Chondrocyte (in vitro differentiated cells): ENCODE measurements around the gene ALDH3A2. TPM values are rescaled to one million over a fixed set of nuclear protein-coding genes. Genes with fewer than 3 reads are reported as not detected.

Experiments used
- DNase-seq: peaks from one replicate; pipeline ENCODE4 v3.0.0; 2021; ENCODE audit warnings: mixed read lengths, low spot score
- H3K27ac Mint-ChIP-seq: one replicate; pipeline ENCODE4 v1.8.0; 2021; ENCODE audit warnings: mild to moderate bottlenecking, moderate library complexity, mixed read lengths; ENCODE audit not compliant: unreplicated experiment
- H3K27me3 Mint-ChIP-seq: 2 replicates; pipeline ENCODE4 v1.8.0; 2021; ENCODE audit warnings: low read depth, mixed read lengths
- H3K36me3 Mint-ChIP-seq: 2 replicates; pipeline ENCODE4 v1.8.0; 2021; ENCODE audit warnings: low read depth, mixed read lengths
- H3K4me1 Mint-ChIP-seq: 2 replicates; pipeline ENCODE4 v1.8.0; 2021; ENCODE audit warnings: low read depth, mild to moderate bottlenecking, mixed read lengths
- H3K4me3 Mint-ChIP-seq: one replicate; pipeline ENCODE4 v1.8.0; 2021; ENCODE audit warnings: mild to moderate bottlenecking, moderate library complexity, mixed read lengths; ENCODE audit not compliant: unreplicated experiment
- H3K9me3 Mint-ChIP-seq: 2 replicates; pipeline ENCODE4 v1.8.0; 2021; ENCODE audit warnings: low read depth, mixed read lengths
- total RNA-seq: library from RNA; stranded (reverse); gene quantifications from 3 replicates; pipeline ENCODE4 v1.2.1, GENCODE V29; 2021
- TF ChIP-seq, protein P1 (sequence below): fragments of 200-600 bp; sonication (generic); IDR thresholded peaks from 2 replicates; pipeline ENCODE4 v1.5.0; 2021; ENCODE audit warnings: antibody characterized with exemption, mild to moderate bottlenecking, moderate library complexity

ALDH3A2 gene
- total RNA-seq, 1 donor from 2014 or later = 26.5 TPM

DNA sequence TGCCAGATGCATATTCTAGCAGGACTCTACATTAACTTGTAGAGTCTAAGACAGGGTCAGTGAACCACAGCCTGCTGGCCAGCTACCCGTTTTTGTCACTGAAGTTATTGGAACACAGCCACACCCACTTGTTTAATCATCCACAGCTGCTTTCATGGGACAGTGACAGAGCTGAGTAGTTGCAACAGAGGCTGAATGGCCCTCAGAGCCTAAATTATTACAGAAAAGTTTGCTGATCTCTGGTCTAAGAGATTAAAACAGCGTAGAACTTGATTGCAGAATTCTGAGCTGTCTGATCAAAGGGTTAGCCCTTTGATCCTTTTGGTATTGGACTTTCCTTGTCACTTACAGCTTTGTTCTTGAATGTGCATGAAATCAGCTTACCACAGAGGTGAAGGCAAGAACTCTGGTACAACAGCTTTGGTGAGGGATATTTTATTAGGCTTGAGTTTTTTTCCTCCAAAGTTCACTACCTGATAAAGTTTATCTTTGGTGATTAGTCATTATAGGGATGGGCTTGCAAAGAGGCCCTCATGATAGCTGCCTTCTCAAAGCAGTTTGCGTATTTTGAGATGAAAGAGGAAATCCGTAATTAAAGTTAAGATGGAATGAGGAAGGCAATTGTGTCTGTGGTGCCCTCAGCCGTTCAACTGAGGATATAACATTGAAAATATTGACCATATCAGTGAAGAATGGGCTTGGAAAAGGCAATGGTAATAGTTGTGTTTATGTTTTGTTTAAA, 23.6 kb downstream of the ALDH3A2 start:
- peaks cover 14% of the 10 kb centered on the region for H3K36me3 Mint-ChIP-seq

DNA sequence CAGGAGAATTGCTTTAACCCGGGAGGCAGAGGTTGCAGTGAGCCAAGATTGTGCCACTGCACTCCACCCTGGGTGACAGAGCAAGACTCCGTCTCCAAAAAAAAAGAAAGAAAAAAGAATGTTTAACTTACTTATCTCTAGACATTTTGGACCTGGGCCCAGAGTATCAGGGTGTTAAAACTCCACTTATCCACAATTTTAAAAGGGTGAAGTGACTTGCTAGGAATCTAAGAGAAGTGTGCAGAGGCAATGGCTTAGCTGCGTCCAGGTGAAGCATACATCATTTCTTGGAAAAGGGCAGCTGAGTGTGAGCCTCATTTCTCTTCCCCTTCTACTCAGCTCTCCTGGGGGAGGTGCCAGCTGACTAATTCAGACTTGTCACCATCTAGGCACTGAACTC, 25.1 kb downstream of the ALDH3A2 start:
- DNase-seq = no peak
- TF ChIP-seq, protein P1, sequence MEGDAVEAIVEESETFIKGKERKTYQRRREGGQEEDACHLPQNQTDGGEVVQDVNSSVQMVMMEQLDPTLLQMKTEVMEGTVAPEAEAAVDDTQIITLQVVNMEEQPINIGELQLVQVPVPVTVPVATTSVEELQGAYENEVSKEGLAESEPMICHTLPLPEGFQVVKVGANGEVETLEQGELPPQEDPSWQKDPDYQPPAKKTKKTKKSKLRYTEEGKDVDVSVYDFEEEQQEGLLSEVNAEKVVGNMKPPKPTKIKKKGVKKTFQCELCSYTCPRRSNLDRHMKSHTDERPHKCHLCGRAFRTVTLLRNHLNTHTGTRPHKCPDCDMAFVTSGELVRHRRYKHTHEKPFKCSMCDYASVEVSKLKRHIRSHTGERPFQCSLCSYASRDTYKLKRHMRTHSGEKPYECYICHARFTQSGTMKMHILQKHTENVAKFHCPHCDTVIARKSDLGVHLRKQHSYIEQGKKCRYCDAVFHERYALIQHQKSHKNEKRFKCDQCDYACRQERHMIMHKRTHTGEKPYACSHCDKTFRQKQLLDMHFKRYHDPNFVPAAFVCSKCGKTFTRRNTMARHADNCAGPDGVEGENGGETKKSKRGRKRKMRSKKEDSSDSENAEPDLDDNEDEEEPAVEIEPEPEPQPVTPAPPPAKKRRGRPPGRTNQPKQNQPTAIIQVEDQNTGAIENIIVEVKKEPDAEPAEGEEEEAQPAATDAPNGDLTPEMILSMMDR = no peak
- H3K36me3 Mint-ChIP-seq = peaks cover 16% of the 10 kb centered on the region
- H3K9me3 Mint-ChIP-seq = no peaks in the 10 kb centered on the region
- H3K27me3 Mint-ChIP-seq = no peaks in the 10 kb centered on the region
- no peak overlapping the region for H3K27ac Mint-ChIP-seq
- no peak overlapping the region for H3K4me3 Mint-ChIP-seq
- peaks cover 6% of the 10 kb centered on the region for H3K4me1 Mint-ChIP-seq

More for the DNA sequence above, 23.6 kb downstream of the ALDH3A2 start:
- DNase-seq = no peak
- Mint-ChIP-seq H3K9me3 (no peaks in the 10 kb centered on the region), H3K4me1 (peaks cover 6% of the 10 kb centered on the region), H3K4me3 (no peak overlapping the region), H3K27ac (no peak overlapping the region), H3K27me3 (no peaks in the 10 kb centered on the region)
- TF ChIP-seq, protein P1 = peak; percentile 39

DNA sequence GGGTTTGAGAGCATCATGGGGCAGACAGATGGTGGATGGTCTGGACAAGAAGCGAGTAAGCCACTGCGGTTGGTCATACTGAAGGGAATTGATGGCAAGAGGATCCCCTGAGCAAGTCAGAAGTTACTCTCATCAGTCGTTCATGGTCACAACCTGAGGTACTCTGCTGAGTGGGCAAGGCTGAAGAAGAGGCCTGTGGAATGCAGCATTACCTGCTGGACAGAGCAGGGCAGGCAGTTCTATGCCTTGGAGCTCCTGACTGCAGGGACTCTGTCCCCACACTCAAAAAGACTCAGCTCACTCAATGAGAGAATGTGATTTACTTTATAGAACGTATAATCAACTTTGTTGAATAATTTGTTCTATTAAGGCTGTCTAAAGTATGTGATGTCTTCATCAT, 28.3 kb downstream of the ALDH3A2 start:
- DNase-seq = no peak
- Mint-ChIP-seq H3K4me3 (no peak overlapping the region), H3K9me3 (no peaks in the 10 kb centered on the region), H3K27me3 (no peaks in the 10 kb centered on the region), H3K4me1 (peaks cover 6% of the 10 kb centered on the region), H3K36me3 (peaks cover 16% of the 10 kb centered on the region), H3K27ac (no peak overlapping the region)
- TF ChIP-seq, protein P1 = no peak

DNA sequence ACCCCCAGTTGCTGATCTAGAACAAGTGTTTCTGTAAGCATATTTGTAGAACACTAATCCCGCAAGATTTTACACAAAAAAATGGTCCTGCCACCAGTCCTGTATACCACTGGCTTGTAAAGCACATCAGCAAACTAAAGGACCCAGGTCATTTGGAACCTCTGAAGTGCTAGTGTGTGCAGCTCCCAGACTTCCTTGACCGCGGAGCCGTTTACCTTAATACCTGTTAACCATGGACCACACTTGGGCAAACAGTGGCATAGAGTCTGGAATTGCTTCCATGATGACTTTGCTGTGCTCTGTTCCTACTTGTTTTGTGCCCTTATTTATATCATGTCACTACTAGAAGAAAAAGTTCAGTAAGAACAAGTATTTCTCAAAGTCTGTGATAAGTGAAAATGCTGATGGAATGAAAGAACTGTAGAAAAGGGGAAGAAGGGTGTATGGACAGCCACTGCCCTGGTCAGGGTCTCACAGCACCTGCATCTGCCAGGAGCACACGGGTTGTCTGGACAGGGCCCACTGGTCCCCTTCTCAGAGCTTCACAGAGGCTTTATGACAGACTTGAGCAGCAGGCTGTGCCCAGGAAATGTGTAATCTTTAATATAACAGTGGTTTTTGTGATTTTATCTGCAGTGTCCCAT, 29.3 kb downstream of the ALDH3A2 start:
- Mint-ChIP-seq H3K36me3 (peaks cover 12% of the 10 kb centered on the region), H3K4me1 (peaks cover 6% of the 10 kb centered on the region), H3K27ac (no peak overlapping the region), H3K4me3 (no peak overlapping the region), H3K27me3 (no peaks in the 10 kb centered on the region), H3K9me3 (no peaks in the 10 kb centered on the region)
- no peak for DNase-seq
- TF ChIP-seq, protein P1 = no peak

DNA sequence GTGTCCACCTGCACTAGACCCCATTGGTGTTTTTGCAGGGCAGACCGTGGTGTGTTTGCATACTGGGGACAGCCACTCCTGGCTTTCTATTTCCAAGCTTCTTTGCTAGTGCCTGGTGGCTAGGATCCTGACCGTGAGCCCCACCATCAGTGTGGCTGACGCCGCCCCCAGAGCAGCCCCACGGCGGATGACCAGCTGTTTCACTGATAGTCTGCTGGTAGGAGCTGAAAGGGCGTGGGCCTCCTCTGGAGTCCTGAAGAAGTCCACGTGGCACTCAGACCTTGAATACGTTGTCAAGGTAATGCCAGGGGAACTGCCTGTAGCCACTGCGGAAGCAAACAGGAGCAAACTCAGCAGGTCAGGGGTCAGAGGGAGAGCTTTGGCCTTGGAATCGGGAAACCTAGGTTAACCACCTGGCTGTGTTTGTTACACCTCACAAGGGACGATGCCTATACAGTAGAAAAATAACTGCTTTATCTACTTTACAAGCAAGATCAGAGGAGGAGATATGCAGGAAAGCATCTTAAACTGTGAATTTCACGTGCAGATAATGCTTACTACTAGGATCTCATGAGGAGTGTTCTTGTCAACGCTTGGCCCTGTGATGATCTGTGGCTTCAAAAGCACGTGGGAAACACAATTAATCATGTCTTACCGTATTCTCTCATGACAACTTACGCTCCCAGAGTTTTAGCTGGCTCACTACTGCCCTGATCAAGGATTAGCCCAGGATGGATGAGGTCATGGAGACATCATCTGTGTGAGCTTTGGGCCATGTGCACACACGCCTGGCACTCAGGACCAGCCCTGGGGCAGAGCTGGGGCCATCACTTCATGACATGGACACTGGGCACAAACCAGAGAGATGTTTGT, 30.3 kb downstream of the ALDH3A2 start:
- Mint-ChIP-seq H3K27me3 (no peaks in the 10 kb centered on the region), H3K27ac (no peak overlapping the region), H3K9me3 (no peaks in the 10 kb centered on the region), H3K36me3 (peaks cover 12% of the 10 kb centered on the region), H3K4me3 (no peak overlapping the region), H3K4me1 (peaks cover 6% of the 10 kb centered on the region)
- no peak for DNase-seq
- TF ChIP-seq, protein P1 = no peak
